GM12878 (cell line): Measurements from ENCODE around the gene NR2F2. TPM values are rescaled to one million over a fixed set of nuclear protein-coding genes. Genes with fewer than 3 reads are reported as not detected.

Experiments
- ATAC-seq: fragments of 200-7000 bp; cut with Tn5 transposase; 3 replicates; pipeline ENCODE4 v1.9.1; 2020; ENCODE audit warnings: mild to moderate bottlenecking, moderate library complexity
- BruUV-seq: library from RNA; stranded (reverse); fragments of 400-500 nt; replicated peaks from 2 replicates; lab custom pipeline; 2021; lab: Mats Ljungman, UMichigan
- CTCF ChIA-PET: fragments of 300-600 bp; sonication (Branson Sonifier 250); formaldehyde crosslinking; extraction: SDS; loops from one replicate; lab custom pipeline; 2021; ENCODE audit warnings: inconsistent platforms; lab: Yijun Ruan, JAX
- POLR2A ChIA-PET: fragments of 350-600 bp; formaldehyde crosslinking; extraction: SDS; loops from one replicate; lab custom pipeline; 2021; ENCODE audit warnings: inconsistent platforms; lab: Charles Lee
- RAD21 ChIA-PET: fragments of 300-600 bp; sonication (Branson Sonifier 250); formaldehyde crosslinking; loops from one replicate; lab custom pipeline; 2023; ENCODE audit warnings: antibody characterized with exemption; ENCODE audit not compliant: unreplicated experiment; lab: Charles Lee
- SMC1A ChIA-PET: fragments of 300-600 bp; sonication (Branson Sonifier 250); formaldehyde crosslinking; loops from one replicate; lab custom pipeline; 2023; ENCODE audit not compliant: unreplicated experiment, uncharacterized antibody; lab: Charles Lee
- DNase-seq: peaks from one replicate; pipeline ENCODE4 v3.0.0-alpha.2; 2011; ENCODE audit warnings: low read depth, low spot score
- FAIRE-seq: peaks from 3 replicates; lab custom pipeline; 2011; peaks lifted over from hg19 to GRCh38; lab: Jason Lieb, UNC
- H2AFZ ChIP-seq: 2 replicates; pipeline ENCODE4 v1.6.0; 2011; ENCODE audit warnings: low read depth, low read length, control low read depth; ENCODE audit not compliant: control insufficient read depth
- H3K27ac ChIP-seq: 2 replicates; pipeline ENCODE4 v1.5.1; 2011; ENCODE audit warnings: control low read depth; ENCODE audit not compliant: control insufficient read depth, insufficient read depth
- H3K27me3 ChIP-seq, 2 experiments: replicated peaks in 1 of 2; 2 replicates each; pipeline versions ENCODE4 v1.6.0 to v1.6.1; 2011; ENCODE audit warnings: low read length in 1 of 2; ENCODE audit not compliant: control insufficient read depth in 2 of 2, insufficient read depth in 2 of 2
- H3K36me3 ChIP-seq, 2 experiments: 2 replicates each; pipeline ENCODE4 v1.5.1; 2011; ENCODE audit warnings: low read length in 1 of 2; ENCODE audit not compliant: control insufficient read depth in 2 of 2, insufficient read depth in 2 of 2
- H3K4me1 ChIP-seq: 2 replicates; pipeline ENCODE4 v1.6.1; 2011; ENCODE audit warnings: mild to moderate bottlenecking, low read length, moderate library complexity, mixed read lengths; ENCODE audit not compliant: control insufficient read depth, insufficient read depth
- H3K4me2 ChIP-seq: 2 replicates; pipeline ENCODE4 v1.6.0; 2011; ENCODE audit warnings: control low read depth; ENCODE audit not compliant: control insufficient read depth, insufficient read depth
- H3K4me3 ChIP-seq: fragments of 200-600 bp; sonication (generic); 2 replicates; pipeline ENCODE4 v1.5.1; 2016
- H3K79me2 ChIP-seq: 2 replicates; pipeline ENCODE4 v1.6.0; 2011; ENCODE audit warnings: low read length; ENCODE audit not compliant: control insufficient read depth, insufficient read depth
- H3K9ac ChIP-seq: 2 replicates; pipeline ENCODE4 v1.8.0; 2011; ENCODE audit warnings: low read length, control low read depth, mixed read lengths; ENCODE audit not compliant: control insufficient read depth, insufficient read depth
- H3K9me3 ChIP-seq: replicated peaks from 3 replicates; pipeline ENCODE4 v1.5.1; 2011; ENCODE audit warnings: mild to moderate bottlenecking, low read length; ENCODE audit not compliant: control insufficient read depth, insufficient read depth
- H4K20me1 ChIP-seq: 2 replicates; pipeline ENCODE4 v1.6.0; 2011; ENCODE audit not compliant: control insufficient read depth, insufficient read depth
- CHD4 ChIP-seq: fragments of 200-600 bp; sonication (generic); IDR thresholded peaks from 2 replicates; pipeline ENCODE4 v1.6.1; 2016; ENCODE audit warnings: mild to moderate bottlenecking
- IRF4 ChIP-seq: IDR thresholded peaks from 2 replicates; pipeline ENCODE4 v1.6.1; 2011; ENCODE audit warnings: low read depth, low read length
- JUND ChIP-seq: IDR thresholded peaks from 2 replicates; pipeline ENCODE4 v1.6.1; 2012; ENCODE audit warnings: low read depth, mild to moderate bottlenecking, low read length, improper control_type of control experiment, moderate library complexity
- POU2F2 ChIP-seq: IDR thresholded peaks from 3 replicates; pipeline ENCODE4 v1.6.1; 2011; ENCODE audit warnings: low read depth, mild to moderate bottlenecking, low read length, borderline replicate concordance
- SIN3A ChIP-seq: IDR thresholded peaks from 2 replicates; pipeline ENCODE4 v1.6.1; 2012; ENCODE audit warnings: low read depth, low read length, improper control_type of control experiment
- ZBED1 ChIP-seq: IDR thresholded peaks from 2 replicates; pipeline ENCODE4 v1.6.1; 2016; ENCODE audit warnings: borderline replicate concordance
- WGBS: methylation state at CpG from one replicate; pipeline ENCODE4 v1.1.6; 2016; ENCODE audit warnings: low lambda C conversion rate; ENCODE audit not compliant: insufficient replicate concordance, insufficient coverage; ENCODE audit errors: missing lambda C conversion rate; 5-methylcytosine and 5-hydroxymethylcytosine counted together
- in situ Hi-C: fragments of 300-500 bp; cut with MboI; formaldehyde crosslinking; loops from 9 replicates; pipeline ENCODE4 v1.14.3; 2018; ENCODE audit warnings: mixed read lengths
- intact Hi-C: fragments of 100-400 bp; cut with micrococcal nuclease; formaldehyde crosslinking; loops from one replicate; pipeline ENCODE4 v1.14.2; 2022; ENCODE audit not compliant: unreplicated experiment
- polyA plus RNA-seq, 11 experiments: library from polyadenylated mRNA; depleted of rRNA in 4 of 11; unstranded in 6 of 11; stranded (reverse) in 5 of 11; fragments of >200 nt; fragmentation: Nextera tagmentation in 4 of 11; fragmentation: Illumina TruSeq in 1 of 11; extraction: Ambion mirVana in 4 of 11; extraction: Trizol in 1 of 11; gene quantifications; 1 replicate in 1 of 11; 2 replicates in 10 of 11; pipeline versions ENCODE4 v1.2.1 to v1.2.3, GENCODE V29; 2011 to 2016; ENCODE audit warnings: inconsistent platforms in 2 of 11, missing spikeins in 2 of 11, low read depth in 1 of 11
- total RNA-seq, 4 experiments: library from RNA; depleted of rRNA in 3 of 4; stranded (reverse); fragments of >200 nt in 3 of 4; fragmentation: Illumina TruSeq in 1 of 4; extraction: Trizol in 1 of 4; gene quantifications; 2 replicates each; pipeline versions ENCODE4 v1.2.1 to v1.2.3, GENCODE V29; 2013 to 2021
- TF ChIP-seq, protein P1 (sequence below): IDR thresholded peaks from 2 replicates; pipeline ENCODE4 v1.6.1; 2012; ENCODE audit warnings: low read depth, low read length, improper control_type of control experiment
- TF ChIP-seq, protein P2 (sequence below): fragments of 450-650 bp; IDR thresholded peaks from 2 replicates; pipeline ENCODE4 v1.6.1; 2017; ENCODE audit warnings: mild to moderate bottlenecking, low read depth, inconsistent platforms; ENCODE audit not compliant: poor library complexity, severe bottlenecking
- TF ChIP-seq, protein P3 (sequence below): IDR thresholded peaks from 2 replicates; pipeline ENCODE4 v1.6.1; 2012; ENCODE audit warnings: mild to moderate bottlenecking, low read depth, low read length
- TF ChIP-seq, protein P4 (sequence below): IDR thresholded peaks from 2 replicates; pipeline ENCODE4 v1.6.1; 2012; ENCODE audit warnings: improper control_type of control experiment, low read depth, low read length; ENCODE audit not compliant: insufficient replicate concordance

The NR2F2 gene
- total and polyA plus RNA-seq, 10 of the 15 experiments (the other 5 are each of a cell fraction or from before 2014, with no cell fraction given) = 1.1 to 10.1 (median 3.2) TPM

DNA sequence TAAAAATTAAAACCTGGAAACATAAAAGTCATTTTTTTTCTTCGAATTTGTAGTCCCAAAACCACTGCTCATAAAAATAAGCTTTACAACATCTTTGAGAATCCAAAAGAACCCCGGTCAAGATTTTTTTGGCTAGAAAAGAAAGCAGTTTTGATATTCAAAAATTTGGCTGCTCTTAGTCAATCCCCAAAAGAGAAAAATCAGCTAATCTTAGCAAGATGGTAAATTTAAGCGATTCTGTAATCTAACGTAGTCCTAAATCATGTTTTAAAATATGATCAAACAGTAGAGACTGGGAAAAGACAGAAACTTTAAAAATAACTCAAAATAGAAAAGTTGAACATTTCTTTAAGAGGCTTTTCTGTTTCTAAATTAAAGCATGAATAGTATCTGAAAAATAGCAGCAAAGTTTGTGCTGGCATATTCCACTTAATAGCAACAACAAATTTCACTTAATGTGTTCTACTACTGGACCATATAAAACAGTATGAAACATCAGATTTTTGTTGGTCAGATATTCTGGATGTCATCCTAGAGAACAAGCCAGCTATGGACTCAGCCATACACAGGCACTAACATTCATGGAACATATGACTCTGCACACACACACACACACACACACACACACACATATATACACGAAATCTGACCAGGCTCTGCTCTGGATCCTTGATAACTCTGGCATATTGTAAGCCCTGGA lies 19.1 kb upstream of the NR2F2 start:
- POLR2A ChIA-PET = interaction anchor here (0.8 to 2.0 kb wide), 3 partner anchors 9 to 338 kb away, joined by 3 to 9 read pairs (median 3); no protein-coding TSS in a partner anchor
- CTCF ChIA-PET = interaction anchor here (0.9 to 1.6 kb wide), 4 partner anchors 9 to 340 kb away, joined by 3 to 10 read pairs (median 4); no protein-coding TSS in a partner anchor
- DNase-seq (no peak), FAIRE-seq (no peak), ATAC-seq (no peak)
- Histone ChIP-seq H3K27ac (no peak overlapping the region), H3K79me2 (no peaks in the 10 kb centered on the region), H3K27me3 (no peaks in the 10 kb centered on the region), H2AFZ (no peak overlapping the region), H3K4me3 (no peak overlapping the region), H3K4me1 (no peaks in the 10 kb centered on the region), H3K4me2 (no peak overlapping the region), H3K9me3 (no peaks in the 10 kb centered on the region), H3K36me3 (no peaks in the 10 kb centered on the region), H3K9ac (no peak overlapping the region), H4K20me1 (no peaks in the 10 kb centered on the region)
- in situ Hi-C loops (no loop called here), intact Hi-C loops (no loop called here)
- WGBS = 21% methylated on average over 5 of the region's 5 CpGs
- BruUV-seq = no TSS peak
- RAD21 ChIA-PET = interaction anchor here (1.0 to 1.8 kb wide), 6 partner anchors 8 to 1025 kb away, joined by 3 to 7 read pairs (median 4); no protein-coding TSS in a partner anchor
- SMC1A ChIA-PET = interaction anchor here (0.6 to 3.6 kb wide), 14 partner anchors 10 to 1021 kb away, joined by 3 to 26 read pairs (median 3); no protein-coding TSS in a partner anchor
- no peak for TF ChIP-seq IRF4
- TF ChIP-seq, protein P1, sequence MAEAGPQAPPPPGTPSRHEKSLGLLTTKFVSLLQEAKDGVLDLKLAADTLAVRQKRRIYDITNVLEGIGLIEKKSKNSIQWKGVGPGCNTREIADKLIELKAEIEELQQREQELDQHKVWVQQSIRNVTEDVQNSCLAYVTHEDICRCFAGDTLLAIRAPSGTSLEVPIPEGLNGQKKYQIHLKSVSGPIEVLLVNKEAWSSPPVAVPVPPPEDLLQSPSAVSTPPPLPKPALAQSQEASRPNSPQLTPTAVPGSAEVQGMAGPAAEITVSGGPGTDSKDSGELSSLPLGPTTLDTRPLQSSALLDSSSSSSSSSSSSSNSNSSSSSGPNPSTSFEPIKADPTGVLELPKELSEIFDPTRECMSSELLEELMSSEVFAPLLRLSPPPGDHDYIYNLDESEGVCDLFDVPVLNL = no peak
- TF ChIP-seq, protein P2, sequence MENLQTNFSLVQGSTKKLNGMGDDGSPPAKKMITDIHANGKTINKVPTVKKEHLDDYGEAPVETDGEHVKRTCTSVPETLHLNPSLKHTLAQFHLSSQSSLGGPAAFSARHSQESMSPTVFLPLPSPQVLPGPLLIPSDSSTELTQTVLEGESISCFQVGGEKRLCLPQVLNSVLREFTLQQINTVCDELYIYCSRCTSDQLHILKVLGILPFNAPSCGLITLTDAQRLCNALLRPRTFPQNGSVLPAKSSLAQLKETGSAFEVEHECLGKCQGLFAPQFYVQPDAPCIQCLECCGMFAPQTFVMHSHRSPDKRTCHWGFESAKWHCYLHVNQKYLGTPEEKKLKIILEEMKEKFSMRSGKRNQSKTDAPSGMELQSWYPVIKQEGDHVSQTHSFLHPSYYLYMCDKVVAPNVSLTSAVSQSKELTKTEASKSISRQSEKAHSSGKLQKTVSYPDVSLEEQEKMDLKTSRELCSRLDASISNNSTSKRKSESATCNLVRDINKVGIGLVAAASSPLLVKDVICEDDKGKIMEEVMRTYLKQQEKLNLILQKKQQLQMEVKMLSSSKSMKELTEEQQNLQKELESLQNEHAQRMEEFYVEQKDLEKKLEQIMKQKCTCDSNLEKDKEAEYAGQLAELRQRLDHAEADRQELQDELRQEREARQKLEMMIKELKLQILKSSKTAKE = no peak
- TF ChIP-seq SIN3A = no peak
- TF ChIP-seq POU2F2 = no peak
- no peak for TF ChIP-seq JUND
- TF ChIP-seq, protein P3, sequence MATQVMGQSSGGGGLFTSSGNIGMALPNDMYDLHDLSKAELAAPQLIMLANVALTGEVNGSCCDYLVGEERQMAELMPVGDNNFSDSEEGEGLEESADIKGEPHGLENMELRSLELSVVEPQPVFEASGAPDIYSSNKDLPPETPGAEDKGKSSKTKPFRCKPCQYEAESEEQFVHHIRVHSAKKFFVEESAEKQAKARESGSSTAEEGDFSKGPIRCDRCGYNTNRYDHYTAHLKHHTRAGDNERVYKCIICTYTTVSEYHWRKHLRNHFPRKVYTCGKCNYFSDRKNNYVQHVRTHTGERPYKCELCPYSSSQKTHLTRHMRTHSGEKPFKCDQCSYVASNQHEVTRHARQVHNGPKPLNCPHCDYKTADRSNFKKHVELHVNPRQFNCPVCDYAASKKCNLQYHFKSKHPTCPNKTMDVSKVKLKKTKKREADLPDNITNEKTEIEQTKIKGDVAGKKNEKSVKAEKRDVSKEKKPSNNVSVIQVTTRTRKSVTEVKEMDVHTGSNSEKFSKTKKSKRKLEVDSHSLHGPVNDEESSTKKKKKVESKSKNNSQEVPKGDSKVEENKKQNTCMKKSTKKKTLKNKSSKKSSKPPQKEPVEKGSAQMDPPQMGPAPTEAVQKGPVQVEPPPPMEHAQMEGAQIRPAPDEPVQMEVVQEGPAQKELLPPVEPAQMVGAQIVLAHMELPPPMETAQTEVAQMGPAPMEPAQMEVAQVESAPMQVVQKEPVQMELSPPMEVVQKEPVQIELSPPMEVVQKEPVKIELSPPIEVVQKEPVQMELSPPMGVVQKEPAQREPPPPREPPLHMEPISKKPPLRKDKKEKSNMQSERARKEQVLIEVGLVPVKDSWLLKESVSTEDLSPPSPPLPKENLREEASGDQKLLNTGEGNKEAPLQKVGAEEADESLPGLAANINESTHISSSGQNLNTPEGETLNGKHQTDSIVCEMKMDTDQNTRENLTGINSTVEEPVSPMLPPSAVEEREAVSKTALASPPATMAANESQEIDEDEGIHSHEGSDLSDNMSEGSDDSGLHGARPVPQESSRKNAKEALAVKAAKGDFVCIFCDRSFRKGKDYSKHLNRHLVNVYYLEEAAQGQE = no peak
- TF ChIP-seq, protein P4, sequence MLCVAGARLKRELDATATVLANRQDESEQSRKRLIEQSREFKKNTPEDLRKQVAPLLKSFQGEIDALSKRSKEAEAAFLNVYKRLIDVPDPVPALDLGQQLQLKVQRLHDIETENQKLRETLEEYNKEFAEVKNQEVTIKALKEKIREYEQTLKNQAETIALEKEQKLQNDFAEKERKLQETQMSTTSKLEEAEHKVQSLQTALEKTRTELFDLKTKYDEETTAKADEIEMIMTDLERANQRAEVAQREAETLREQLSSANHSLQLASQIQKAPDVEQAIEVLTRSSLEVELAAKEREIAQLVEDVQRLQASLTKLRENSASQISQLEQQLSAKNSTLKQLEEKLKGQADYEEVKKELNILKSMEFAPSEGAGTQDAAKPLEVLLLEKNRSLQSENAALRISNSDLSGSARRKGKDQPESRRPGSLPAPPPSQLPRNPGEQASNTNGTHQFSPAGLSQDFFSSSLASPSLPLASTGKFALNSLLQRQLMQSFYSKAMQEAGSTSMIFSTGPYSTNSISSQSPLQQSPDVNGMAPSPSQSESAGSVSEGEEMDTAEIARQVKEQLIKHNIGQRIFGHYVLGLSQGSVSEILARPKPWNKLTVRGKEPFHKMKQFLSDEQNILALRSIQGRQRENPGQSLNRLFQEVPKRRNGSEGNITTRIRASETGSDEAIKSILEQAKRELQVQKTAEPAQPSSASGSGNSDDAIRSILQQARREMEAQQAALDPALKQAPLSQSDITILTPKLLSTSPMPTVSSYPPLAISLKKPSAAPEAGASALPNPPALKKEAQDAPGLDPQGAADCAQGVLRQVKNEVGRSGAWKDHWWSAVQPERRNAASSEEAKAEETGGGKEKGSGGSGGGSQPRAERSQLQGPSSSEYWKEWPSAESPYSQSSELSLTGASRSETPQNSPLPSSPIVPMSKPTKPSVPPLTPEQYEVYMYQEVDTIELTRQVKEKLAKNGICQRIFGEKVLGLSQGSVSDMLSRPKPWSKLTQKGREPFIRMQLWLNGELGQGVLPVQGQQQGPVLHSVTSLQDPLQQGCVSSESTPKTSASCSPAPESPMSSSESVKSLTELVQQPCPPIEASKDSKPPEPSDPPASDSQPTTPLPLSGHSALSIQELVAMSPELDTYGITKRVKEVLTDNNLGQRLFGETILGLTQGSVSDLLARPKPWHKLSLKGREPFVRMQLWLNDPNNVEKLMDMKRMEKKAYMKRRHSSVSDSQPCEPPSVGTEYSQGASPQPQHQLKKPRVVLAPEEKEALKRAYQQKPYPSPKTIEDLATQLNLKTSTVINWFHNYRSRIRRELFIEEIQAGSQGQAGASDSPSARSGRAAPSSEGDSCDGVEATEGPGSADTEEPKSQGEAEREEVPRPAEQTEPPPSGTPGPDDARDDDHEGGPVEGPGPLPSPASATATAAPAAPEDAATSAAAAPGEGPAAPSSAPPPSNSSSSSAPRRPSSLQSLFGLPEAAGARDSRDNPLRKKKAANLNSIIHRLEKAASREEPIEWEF = no peak
- no peak for TF ChIP-seq ZBED1
- no peak for TF ChIP-seq CHD4
